NB4 (cell line): Measurements from ENCODE around the gene APCS.

Experiments used
- DNase-seq: peaks from one replicate; pipeline ENCODE4 v3.0.0; 2010; ENCODE audit warnings: low read depth
- H3K4me3 ChIP-seq: one replicate; pipeline ENCODE4 v1.5.1; 2011; ENCODE audit warnings: mild to moderate bottlenecking, low read depth, low read length, moderate library complexity
- MYC ChIP-seq: IDR thresholded peaks from 2 replicates; pipeline ENCODE4 v1.6.1; 2011; ENCODE audit warnings: low read depth, low read length
- POLR2A ChIP-seq: IDR thresholded peaks from 2 replicates; pipeline ENCODE4 v1.6.1; 2011; ENCODE audit warnings: mild to moderate bottlenecking; ENCODE audit not compliant: insufficient read length; ENCODE audit errors: extremely low read depth
- TF ChIP-seq, protein P1 (sequence below): IDR thresholded peaks from one replicate; pipeline ENCODE4 v1.5.1; 2012; ENCODE audit warnings: low read depth, low read length
- TF ChIP-seq, protein P2 (sequence below): IDR thresholded peaks from 2 replicates; pipeline ENCODE4 v1.6.1; 2011; ENCODE audit warnings: low read depth, low read length

The APCS gene, protein sequence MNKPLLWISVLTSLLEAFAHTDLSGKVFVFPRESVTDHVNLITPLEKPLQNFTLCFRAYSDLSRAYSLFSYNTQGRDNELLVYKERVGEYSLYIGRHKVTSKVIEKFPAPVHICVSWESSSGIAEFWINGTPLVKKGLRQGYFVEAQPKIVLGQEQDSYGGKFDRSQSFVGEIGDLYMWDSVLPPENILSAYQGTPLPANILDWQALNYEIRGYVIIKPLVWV

DNA sequence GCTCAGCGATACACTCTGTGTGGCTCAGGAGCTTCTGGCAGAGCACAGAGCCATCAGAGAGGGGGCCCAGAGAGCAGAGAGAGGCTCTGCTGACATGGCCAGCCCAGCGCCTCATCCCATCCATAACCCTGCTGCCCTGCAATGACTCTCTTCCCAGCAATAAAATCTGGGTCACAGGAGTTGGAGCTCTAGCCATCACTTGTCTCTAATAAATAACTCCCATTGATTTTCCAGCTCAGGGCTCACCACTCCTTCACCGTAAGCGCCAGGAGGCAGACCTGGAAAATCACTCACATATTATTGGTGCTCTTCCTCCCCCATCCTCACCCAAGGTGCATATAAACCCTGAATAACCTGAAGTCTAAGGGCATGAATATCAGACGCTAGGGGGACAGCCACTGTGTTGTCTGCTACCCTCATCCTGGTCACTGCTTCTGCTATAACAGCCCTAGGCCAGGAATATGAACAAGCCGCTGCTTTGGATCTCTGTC is at the start of gene APCS:
Gene APCS (plus strand): TSS at position 366 of the 491 bp plus-strand sequence. CDS start 96 bp downstream, at position 462.
- DNase-seq = no peak
- no peak for TF ChIP-seq MYC
- TF ChIP-seq, protein P1, sequence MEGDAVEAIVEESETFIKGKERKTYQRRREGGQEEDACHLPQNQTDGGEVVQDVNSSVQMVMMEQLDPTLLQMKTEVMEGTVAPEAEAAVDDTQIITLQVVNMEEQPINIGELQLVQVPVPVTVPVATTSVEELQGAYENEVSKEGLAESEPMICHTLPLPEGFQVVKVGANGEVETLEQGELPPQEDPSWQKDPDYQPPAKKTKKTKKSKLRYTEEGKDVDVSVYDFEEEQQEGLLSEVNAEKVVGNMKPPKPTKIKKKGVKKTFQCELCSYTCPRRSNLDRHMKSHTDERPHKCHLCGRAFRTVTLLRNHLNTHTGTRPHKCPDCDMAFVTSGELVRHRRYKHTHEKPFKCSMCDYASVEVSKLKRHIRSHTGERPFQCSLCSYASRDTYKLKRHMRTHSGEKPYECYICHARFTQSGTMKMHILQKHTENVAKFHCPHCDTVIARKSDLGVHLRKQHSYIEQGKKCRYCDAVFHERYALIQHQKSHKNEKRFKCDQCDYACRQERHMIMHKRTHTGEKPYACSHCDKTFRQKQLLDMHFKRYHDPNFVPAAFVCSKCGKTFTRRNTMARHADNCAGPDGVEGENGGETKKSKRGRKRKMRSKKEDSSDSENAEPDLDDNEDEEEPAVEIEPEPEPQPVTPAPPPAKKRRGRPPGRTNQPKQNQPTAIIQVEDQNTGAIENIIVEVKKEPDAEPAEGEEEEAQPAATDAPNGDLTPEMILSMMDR = no peak
- no peak for TF ChIP-seq POLR2A
- TF ChIP-seq, protein P2, sequence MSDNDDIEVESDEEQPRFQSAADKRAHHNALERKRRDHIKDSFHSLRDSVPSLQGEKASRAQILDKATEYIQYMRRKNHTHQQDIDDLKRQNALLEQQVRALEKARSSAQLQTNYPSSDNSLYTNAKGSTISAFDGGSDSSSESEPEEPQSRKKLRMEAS = no peak
- no peak within 1 kb of the TSS for H3K4me3 ChIP-seq

DNA sequence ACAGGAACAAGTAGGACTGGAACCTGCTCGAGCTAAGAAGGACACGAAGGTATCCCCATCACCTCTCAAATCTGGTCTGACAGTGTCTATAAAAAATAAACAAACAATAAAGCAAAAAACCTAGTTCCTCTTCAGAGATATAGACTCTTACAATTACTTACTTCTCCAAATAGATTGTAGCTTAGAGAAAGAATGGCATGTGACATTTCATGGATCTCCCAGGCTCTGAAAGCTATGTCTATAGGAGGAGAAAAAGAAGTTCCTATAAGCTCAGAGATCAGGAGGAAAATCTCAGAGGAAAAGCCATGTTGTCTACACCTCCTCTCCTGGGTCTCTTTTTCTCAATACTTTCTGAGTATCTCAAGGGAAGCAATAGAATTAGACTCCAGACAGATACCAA is 39.5 kb upstream of the APCS start:
- TF ChIP-seq, protein P1 = no peak
- TF ChIP-seq POLR2A (no peak), MYC (no peak)
- TF ChIP-seq, protein P2 = no peak

DNA sequence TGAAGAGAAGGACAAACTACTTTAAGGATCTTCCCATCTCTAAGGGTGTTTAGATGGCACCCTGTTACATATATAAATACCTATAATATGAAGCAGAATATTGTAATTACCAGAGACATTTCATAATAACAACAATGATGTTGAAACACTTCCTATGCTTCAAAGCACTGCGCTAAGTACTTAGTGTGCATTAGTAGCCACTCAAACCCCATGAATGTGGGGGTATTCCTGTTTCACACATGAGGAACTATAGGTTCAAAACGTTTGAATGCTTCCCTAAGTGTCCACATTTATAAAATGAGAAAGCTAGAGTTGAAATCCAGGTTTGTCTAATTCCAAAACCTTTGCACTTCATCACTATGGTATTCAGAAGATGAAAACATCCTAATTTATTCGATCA is 33.4 kb upstream of the APCS start:
- TF ChIP-seq, protein P1 = no peak
- no peak overlapping the region for H3K4me3 ChIP-seq
- DNase-seq = peak; percentile 33

More for the DNA sequence above, 39.5 kb upstream of the APCS start:
- H3K4me3 ChIP-seq = no peak overlapping the region
- DNase-seq = no peak

DNA sequence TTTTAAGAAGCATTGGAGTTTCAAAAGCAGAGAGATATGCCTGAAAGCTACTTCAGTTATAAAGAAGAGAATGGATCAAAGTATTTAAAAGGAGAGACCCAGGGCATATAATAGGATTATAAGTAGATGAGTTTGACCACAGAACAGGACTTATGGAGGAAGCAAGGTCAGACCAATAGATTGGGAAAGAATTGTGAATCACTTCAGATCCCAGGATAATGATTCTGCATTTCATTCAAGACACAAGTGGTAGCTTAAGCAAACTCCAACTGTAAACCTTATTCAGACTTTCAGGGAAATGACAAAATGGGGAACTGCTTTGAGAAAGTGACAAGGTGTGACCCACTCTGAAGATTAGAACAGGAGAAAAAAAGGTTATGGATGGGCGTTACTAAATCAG is 32.9 kb upstream of the APCS start:
- TF ChIP-seq, protein P1 = no peak
- no peak for TF ChIP-seq MYC
- TF ChIP-seq POLR2A = no peak
- TF ChIP-seq, protein P2 = no peak
- no peak for DNase-seq
- no peak overlapping the region for H3K4me3 ChIP-seq

DNA sequence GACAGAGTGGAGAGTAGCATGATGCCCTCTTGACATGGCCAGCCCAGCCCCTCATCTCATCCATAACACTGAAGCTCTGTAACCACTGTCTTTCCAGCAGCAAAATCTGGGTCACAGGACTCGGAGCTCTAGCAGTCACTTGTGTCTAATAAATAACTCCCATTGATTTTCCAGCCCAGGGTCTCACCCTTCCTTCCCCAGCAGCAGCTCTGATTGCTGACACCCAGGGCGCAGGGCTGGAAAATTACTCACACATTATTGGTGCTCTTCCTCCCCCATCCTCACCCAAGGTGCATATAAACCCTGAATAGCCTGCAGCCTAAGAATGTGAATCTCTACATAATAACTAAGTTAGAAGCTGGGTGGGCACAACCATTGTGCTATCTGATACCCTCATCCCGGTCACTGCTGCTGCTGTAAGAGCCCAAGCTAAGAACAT is 30.7 kb upstream of the APCS start:
- DNase-seq = no peak
- H3K4me3 ChIP-seq = no peak overlapping the region
- TF ChIP-seq MYC = no peak
- TF ChIP-seq, protein P2 = no peak
- no peak for TF ChIP-seq POLR2A

DNA sequence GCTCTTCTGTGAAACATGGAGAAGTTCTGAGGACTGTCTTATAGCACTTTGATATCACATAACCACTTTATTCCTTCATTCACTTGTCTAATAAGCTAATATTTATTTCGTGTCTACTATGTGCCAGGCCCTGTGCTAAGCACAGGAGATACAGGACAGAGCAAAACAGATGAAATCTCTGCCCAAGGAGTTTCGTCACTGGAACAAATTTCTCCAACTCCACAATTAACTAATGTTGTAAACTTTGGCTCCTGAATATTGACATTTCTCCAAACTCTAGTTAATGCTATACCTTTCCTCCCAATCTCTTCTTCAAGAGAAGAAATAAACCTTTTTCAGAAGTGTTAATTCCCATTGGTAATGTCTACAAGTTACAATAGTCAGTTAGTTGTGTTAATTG is 27.0 kb upstream of the APCS start:
- no peak for TF ChIP-seq POLR2A
- no peak for TF ChIP-seq MYC
- TF ChIP-seq, protein P1 = no peak
- TF ChIP-seq, protein P2 = no peak
- no peak overlapping the region for H3K4me3 ChIP-seq
- DNase-seq = no peak
